HepG2 (cell line): ENCODE data around the gene SIRT7. TPM values are rescaled to one million over a fixed set of nuclear protein-coding genes. Genes with fewer than 3 reads are reported as not detected.

Experiments used
- ATAC-seq: fragments of 200-7000 bp; cut with Tn5 transposase; 3 replicates; pipeline ENCODE4 v1.9.1; 2020; ENCODE audit warnings: mild to moderate bottlenecking, moderate library complexity
- BruUV-seq: library from RNA; stranded (reverse); fragments of 400-500 nt; replicated peaks from 2 replicates; lab custom pipeline; 2021; lab: Mats Ljungman, UMichigan
- CTCF ChIA-PET: fragments of 300-600 bp; formaldehyde crosslinking; extraction: SDS; loops from one replicate; lab custom pipeline; 2021; ENCODE audit warnings: low total read pairs, inconsistent platforms, low intra/inter-chr PET ratio; lab: Yijun Ruan, JAX
- POLR2A ChIA-PET: fragments of 350-600 bp; sonication (Branson Sonifier 250); formaldehyde crosslinking; loops from one replicate; lab custom pipeline; 2020; ENCODE audit warnings: antibody characterized with exemption, inconsistent platforms; lab: Yijun Ruan, JAX
- DNase-seq: peaks from one replicate; pipeline ENCODE4 v3.0.0-alpha.2; 2015; ENCODE audit warnings: low spot score
- FAIRE-seq: peaks from 3 replicates; lab custom pipeline; 2011; peaks lifted over from hg19 to GRCh38; lab: Jason Lieb, UNC
- H2AFZ ChIP-seq: one replicate; pipeline ENCODE4 v1.6.1; 2011; ENCODE audit warnings: low read length, inconsistent platforms
- H3K27ac ChIP-seq: fragments of 300-600 bp; 3 replicates; pipeline ENCODE4 v1.8.0; 2011; ENCODE audit warnings: mixed run types, mild to moderate bottlenecking, mixed read lengths, low read length, inconsistent platforms; ENCODE audit not compliant: insufficient read depth; ENCODE audit errors: extremely low read length
- H3K27me3 ChIP-seq, 2 experiments: fragments of 200-600 bp in 1 of 2; 2 replicates in 1 of 2; 3 replicates in 1 of 2; pipeline versions ENCODE4 v1.6.0 to v1.8.0; 2011; ENCODE audit warnings: low read length in 2 of 2, mild to moderate bottlenecking in 2 of 2, moderate library complexity in 2 of 2, inconsistent platforms in 1 of 2; ENCODE audit not compliant: insufficient read depth in 2 of 2, control insufficient read depth in 1 of 2
- H3K36me3 ChIP-seq, 2 experiments: fragments of 200-600 bp in 1 of 2; replicated peaks in 1 of 2; 2 replicates in 1 of 2; 3 replicates in 1 of 2; pipeline versions ENCODE4 v1.5.1 to v1.8.0; 2011; ENCODE audit warnings: low read length in 2 of 2, inconsistent platforms in 1 of 2; ENCODE audit not compliant: insufficient read depth in 2 of 2, control insufficient read depth in 1 of 2
- H3K4me1 ChIP-seq: 2 replicates; pipeline ENCODE4 v1.5.1; 2012; ENCODE audit warnings: low read length, inconsistent platforms; ENCODE audit not compliant: insufficient read depth
- H3K4me2 ChIP-seq: 2 replicates; pipeline ENCODE4 v1.6.0; 2011; ENCODE audit warnings: low read depth, low read length, inconsistent platforms
- H3K4me3 ChIP-seq, 3 experiments: fragments of 200-600 bp in 1 of 3; sonication (generic), shearing (Covaris generic) in 1 of 3; replicated peaks in 1 of 3; 2 replicates each; pipeline ENCODE4 v1.5.1; 2011 to 2016; ENCODE audit warnings: low read length in 3 of 3, inconsistent platforms in 2 of 3, low read depth in 2 of 3, mild to moderate bottlenecking in 2 of 3, control low read depth in 1 of 3, mixed read lengths in 1 of 3; ENCODE audit not compliant: insufficient read depth in 1 of 3
- H3K79me2 ChIP-seq: one replicate; pipeline ENCODE4 v1.6.1; 2011; ENCODE audit warnings: low read length, inconsistent platforms; ENCODE audit not compliant: insufficient read depth
- H3K9ac ChIP-seq: 2 replicates; pipeline ENCODE4 v1.6.0; 2011; ENCODE audit warnings: mild to moderate bottlenecking, low read depth, low read length, inconsistent platforms; ENCODE audit not compliant: insufficient read depth
- H3K9me3 ChIP-seq: 2 replicates; pipeline ENCODE4 v1.5.1; 2012; ENCODE audit warnings: mild to moderate bottlenecking, low read length
- H4K20me1 ChIP-seq: 2 replicates; pipeline ENCODE4 v1.6.0; 2011; ENCODE audit warnings: inconsistent platforms, mild to moderate bottlenecking, low read length, moderate library complexity; ENCODE audit not compliant: insufficient read depth
- HNRNPL ChIP-seq: fragments of 200-400 bp; formaldehyde crosslinking; IDR thresholded peaks from 2 replicates; pipeline ENCODE4 v1.6.1; 2017; ENCODE audit warnings: mild to moderate bottlenecking, low read depth, low read length
- KDM1A ChIP-seq: IDR thresholded peaks from 2 replicates; pipeline ENCODE4 v1.6.1; 2016; ENCODE audit warnings: missing compliant biosample characterization
- PTBP1 ChIP-seq: fragments of 200-400 bp; formaldehyde crosslinking; IDR thresholded peaks from 2 replicates; pipeline ENCODE4 v1.6.1; 2018; ENCODE audit warnings: low read length, low read depth; ENCODE audit not compliant: poor library complexity, severe bottlenecking
- ZNF124 ChIP-seq: sonication (generic); formaldehyde crosslinking; IDR thresholded peaks from 2 replicates; pipeline ENCODE4 v1.4.0; 2020; ENCODE audit warnings: missing genetic modification reagents
- ZNF501 ChIP-seq: sonication (generic); formaldehyde crosslinking; IDR thresholded peaks from 2 replicates; pipeline ENCODE4 v1.5.1; 2020; ENCODE audit warnings: mild to moderate bottlenecking, moderate library complexity, missing genetic modification reagents
- WGBS: methylation state at CpG from one replicate; pipeline ENCODE4 v1.1.6; 2017; ENCODE audit warnings: low lambda C conversion rate; 5-methylcytosine and 5-hydroxymethylcytosine counted together
- in situ Hi-C: cut with HindIII; loops from 2 replicates; pipeline ENCODE4 v1.10.0; 2017; ENCODE audit warnings: low pct_unique_long_range_greater_than_20kb; ENCODE audit not compliant: extremely low pct_ligation_motif_present
- intact Hi-C: fragments of 100-400 bp; cut with micrococcal nuclease; formaldehyde crosslinking; loops from one replicate; pipeline ENCODE4 v1.10.0; 2022; ENCODE audit not compliant: unreplicated experiment
- polyA plus RNA-seq, 8 experiments: library from polyadenylated mRNA; depleted of rRNA in 3 of 8; stranded (reverse) in 7 of 8; unstranded in 1 of 8; fragments of >200 nt; fragmentation: Illumina TruSeq in 4 of 8; extraction: Trizol in 4 of 8; gene quantifications; 2 replicates each; pipeline versions ENCODE4 v1.2.1 to v1.2.3, GENCODE V29; 2011 to 2016; ENCODE audit warnings: low read depth in 4 of 8, missing spikeins in 1 of 8, mixed read lengths in 1 of 8; ENCODE audit not compliant: insufficient read depth in 1 of 8
- total RNA-seq, 5 experiments: library from RNA; depleted of rRNA; stranded (reverse); fragments of >200 nt; fragmentation: Illumina TruSeq; extraction: Trizol; gene quantifications; 2 replicates each; pipeline ENCODE4 v1.2.3, GENCODE V29; 2016; ENCODE audit warnings: low read depth in 1 of 5
- TF ChIP-seq, protein P1 (sequence below): sonication (generic); formaldehyde crosslinking; IDR thresholded peaks from 2 replicates; pipeline ENCODE4 v1.5.0; 2020; ENCODE audit warnings: mild to moderate bottlenecking, missing genetic modification reagents, borderline replicate concordance
- TF ChIP-seq, protein P2 (sequence below): sonication (generic); formaldehyde crosslinking; IDR thresholded peaks from 2 replicates; pipeline ENCODE4 v1.4.0; 2020; ENCODE audit warnings: missing genetic modification reagents
- TF ChIP-seq, protein P3 (sequence below): sonication (generic); formaldehyde crosslinking; IDR thresholded peaks from 2 replicates; pipeline ENCODE4 v1.8.0; 2022; ENCODE audit warnings: missing genetic modification reagents, mild to moderate bottlenecking, moderate library complexity, borderline replicate concordance
- TF ChIP-seq, protein P4 (sequence below): sonication (generic); formaldehyde crosslinking; IDR thresholded peaks from 2 replicates; pipeline ENCODE4 v1.5.1; 2020; ENCODE audit warnings: missing genetic modification reagents, mild to moderate bottlenecking, borderline replicate concordance

SIRT7 gene
- total and polyA plus RNA-seq, 2 of the 13 experiments (the other 11 are each of a cell fraction or from before 2014, with no cell fraction given), result 8.3 to 24.8 TPM

DNA sequence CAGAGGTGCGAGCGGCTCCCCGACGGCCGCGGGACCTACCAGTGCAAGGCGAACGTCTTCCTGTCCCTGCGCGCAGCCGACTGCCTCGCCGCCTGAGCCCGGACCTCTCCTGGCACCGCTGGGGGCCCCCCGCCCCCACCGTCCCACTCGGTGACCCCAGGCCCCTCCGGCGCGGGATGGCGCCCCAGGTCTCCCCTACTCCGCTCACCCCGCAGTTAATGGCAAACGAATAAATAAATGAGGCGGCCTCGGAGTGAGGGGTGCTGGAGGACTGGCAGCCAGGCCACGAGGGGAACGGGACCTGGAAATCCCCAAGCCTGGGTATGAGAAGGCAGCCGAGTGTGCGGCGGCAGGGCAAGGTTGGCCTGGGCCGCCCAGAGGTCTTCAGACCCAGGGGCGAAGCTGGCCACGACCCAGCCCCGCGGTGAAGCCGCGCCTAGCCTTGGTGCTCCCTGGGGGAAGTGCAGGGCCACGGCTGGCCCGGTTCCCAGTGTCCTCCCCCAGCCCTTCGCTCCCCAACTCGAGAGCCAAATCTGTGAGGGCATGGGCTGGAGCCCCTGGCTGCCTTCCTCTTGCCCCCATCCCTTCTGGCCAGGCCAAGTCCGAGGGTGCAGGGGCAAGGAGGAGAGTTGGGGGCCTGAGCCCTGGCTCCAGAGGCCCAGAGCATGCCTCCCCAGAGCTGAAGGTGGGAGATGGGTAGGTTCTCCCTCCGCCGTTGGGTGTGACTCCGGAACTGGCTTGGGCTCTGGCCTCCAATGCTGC, 15.1 kb downstream of the SIRT7 start:
- BruUV-seq, result no TSS peak
- TF ChIP-seq, protein P1, sequence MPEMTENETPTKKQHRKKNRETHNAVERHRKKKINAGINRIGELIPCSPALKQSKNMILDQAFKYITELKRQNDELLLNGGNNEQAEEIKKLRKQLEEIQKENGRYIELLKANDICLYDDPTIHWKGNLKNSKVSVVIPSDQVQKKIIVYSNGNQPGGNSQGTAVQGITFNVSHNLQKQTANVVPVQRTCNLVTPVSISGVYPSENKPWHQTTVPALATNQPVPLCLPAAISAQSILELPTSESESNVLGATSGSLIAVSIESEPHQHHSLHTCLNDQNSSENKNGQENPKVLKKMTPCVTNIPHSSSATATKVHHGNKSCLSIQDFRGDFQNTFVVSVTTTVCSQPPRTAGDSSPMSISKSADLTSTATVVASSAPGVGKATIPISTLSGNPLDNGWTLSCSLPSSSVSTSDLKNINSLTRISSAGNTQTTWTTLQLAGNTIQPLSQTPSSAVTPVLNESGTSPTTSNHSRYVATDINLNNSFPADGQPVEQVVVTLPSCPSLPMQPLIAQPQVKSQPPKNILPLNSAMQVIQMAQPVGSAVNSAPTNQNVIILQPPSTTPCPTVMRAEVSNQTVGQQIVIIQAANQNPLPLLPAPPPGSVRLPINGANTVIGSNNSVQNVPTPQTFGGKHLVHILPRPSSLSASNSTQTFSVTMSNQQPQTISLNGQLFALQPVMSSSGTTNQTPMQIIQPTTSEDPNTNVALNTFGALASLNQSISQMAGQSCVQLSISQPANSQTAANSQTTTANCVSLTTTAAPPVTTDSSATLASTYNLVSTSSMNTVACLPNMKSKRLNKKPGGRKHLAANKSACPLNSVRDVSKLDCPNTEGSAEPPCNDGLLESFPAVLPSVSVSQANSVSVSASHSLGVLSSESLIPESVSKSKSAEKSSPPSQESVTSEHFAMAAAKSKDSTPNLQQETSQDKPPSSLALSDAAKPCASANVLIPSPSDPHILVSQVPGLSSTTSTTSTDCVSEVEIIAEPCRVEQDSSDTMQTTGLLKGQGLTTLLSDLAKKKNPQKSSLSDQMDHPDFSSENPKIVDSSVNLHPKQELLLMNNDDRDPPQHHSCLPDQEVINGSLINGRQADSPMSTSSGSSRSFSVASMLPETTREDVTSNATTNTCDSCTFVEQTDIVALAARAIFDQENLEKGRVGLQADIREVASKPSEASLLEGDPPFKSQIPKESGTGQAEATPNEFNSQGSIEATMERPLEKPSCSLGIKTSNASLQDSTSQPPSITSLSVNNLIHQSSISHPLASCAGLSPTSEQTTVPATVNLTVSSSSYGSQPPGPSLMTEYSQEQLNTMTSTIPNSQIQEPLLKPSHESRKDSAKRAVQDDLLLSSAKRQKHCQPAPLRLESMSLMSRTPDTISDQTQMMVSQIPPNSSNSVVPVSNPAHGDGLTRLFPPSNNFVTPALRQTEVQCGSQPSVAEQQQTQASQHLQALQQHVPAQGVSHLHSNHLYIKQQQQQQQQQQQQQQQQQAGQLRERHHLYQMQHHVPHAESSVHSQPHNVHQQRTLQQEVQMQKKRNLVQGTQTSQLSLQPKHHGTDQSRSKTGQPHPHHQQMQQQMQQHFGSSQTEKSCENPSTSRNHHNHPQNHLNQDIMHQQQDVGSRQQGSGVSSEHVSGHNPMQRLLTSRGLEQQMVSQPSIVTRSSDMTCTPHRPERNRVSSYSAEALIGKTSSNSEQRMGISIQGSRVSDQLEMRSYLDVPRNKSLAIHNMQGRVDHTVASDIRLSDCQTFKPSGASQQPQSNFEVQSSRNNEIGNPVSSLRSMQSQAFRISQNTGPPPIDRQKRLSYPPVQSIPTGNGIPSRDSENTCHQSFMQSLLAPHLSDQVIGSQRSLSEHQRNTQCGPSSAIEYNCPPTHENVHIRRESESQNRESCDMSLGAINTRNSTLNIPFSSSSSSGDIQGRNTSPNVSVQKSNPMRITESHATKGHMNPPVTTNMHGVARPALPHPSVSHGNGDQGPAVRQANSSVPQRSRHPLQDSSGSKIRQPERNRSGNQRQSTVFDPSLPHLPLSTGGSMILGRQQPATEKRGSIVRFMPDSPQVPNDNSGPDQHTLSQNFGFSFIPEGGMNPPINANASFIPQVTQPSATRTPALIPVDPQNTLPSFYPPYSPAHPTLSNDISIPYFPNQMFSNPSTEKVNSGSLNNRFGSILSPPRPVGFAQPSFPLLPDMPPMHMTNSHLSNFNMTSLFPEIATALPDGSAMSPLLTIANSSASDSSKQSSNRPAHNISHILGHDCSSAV (CRISPR knock-in tag), result no peak
- TF ChIP-seq KDM1A (CRISPR knock-in tag), result no peak
- TF ChIP-seq, protein P2, sequence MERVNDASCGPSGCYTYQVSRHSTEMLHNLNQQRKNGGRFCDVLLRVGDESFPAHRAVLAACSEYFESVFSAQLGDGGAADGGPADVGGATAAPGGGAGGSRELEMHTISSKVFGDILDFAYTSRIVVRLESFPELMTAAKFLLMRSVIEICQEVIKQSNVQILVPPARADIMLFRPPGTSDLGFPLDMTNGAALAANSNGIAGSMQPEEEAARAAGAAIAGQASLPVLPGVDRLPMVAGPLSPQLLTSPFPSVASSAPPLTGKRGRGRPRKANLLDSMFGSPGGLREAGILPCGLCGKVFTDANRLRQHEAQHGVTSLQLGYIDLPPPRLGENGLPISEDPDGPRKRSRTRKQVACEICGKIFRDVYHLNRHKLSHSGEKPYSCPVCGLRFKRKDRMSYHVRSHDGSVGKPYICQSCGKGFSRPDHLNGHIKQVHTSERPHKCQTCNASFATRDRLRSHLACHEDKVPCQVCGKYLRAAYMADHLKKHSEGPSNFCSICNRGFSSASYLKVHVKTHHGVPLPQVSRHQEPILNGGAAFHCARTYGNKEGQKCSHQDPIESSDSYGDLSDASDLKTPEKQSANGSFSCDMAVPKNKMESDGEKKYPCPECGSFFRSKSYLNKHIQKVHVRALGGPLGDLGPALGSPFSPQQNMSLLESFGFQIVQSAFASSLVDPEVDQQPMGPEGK (CRISPR knock-in tag), result peak; percentile 80
- TF ChIP-seq, protein P3, sequence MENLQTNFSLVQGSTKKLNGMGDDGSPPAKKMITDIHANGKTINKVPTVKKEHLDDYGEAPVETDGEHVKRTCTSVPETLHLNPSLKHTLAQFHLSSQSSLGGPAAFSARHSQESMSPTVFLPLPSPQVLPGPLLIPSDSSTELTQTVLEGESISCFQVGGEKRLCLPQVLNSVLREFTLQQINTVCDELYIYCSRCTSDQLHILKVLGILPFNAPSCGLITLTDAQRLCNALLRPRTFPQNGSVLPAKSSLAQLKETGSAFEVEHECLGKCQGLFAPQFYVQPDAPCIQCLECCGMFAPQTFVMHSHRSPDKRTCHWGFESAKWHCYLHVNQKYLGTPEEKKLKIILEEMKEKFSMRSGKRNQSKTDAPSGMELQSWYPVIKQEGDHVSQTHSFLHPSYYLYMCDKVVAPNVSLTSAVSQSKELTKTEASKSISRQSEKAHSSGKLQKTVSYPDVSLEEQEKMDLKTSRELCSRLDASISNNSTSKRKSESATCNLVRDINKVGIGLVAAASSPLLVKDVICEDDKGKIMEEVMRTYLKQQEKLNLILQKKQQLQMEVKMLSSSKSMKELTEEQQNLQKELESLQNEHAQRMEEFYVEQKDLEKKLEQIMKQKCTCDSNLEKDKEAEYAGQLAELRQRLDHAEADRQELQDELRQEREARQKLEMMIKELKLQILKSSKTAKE (CRISPR knock-in tag), result no peak
- TF ChIP-seq ZNF124 (CRISPR knock-in tag), result no peak
- peak; percentile 89 for TF ChIP-seq ZNF501
- TF ChIP-seq, protein P4, sequence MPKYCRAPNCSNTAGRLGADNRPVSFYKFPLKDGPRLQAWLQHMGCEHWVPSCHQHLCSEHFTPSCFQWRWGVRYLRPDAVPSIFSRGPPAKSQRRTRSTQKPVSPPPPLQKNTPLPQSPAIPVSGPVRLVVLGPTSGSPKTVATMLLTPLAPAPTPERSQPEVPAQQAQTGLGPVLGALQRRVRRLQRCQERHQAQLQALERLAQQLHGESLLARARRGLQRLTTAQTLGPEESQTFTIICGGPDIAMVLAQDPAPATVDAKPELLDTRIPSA (CRISPR knock-in tag), result peak; percentile 89; the same call in 1 of the 2 replicates
- peak; percentile 74; the same call in 1 of the 2 replicates for TF ChIP-seq HNRNPL
- TF ChIP-seq PTBP1, result peak; percentile 51

More for the DNA sequence above, 15.1 kb downstream of the SIRT7 start:
- Histone ChIP-seq H3K9ac (peak overlapping the region; percentile 38), H3K9me3 (no peaks in the 10 kb centered on the region), H3K4me3 (peak overlapping the region in 2 of 3 experiments; percentile 19 to 65; a peak in 3 of 6 replicates), H3K4me2 (peak overlapping the region; percentile 68), H3K79me2 (peaks cover 3% of the 10 kb centered on the region), H3K4me1 (peaks cover 22% of the 10 kb centered on the region), H4K20me1 (peaks cover 8% of the 10 kb centered on the region; the same call in 1 of the 2 replicates), H3K27me3 (no peaks in the 10 kb centered on the region), H3K36me3 (peaks cover 41 to 63% of the 10 kb centered on the region in 2 experiments), H2AFZ (no peak overlapping the region), H3K27ac (peak overlapping the region; percentile 28)
- peak; percentile 7 for ATAC-seq
- no peak for DNase-seq
- no peak for FAIRE-seq
- POLR2A ChIA-PET, result interaction anchor here (0.6 to 2.9 kb wide), 5 partner anchors 10 to 135 kb away, joined by 3 to 10 read pairs (median 4); partner anchors contain the start of genes ALYREF, ANAPC11, DCXR and MAFG
- CTCF ChIA-PET, result no interaction called here
- in situ Hi-C loops, result no loop called here
- intact Hi-C loops, result no loop called here
- 41% methylated on average over 37 of the region's 47 CpGs for WGBS
